B cell (primary cell): ENCODE data around the gene ASXL2. TPM values are rescaled to one million over a fixed set of nuclear protein-coding genes. Genes with fewer than 3 reads are reported as not detected.

Experiments
- ATAC-seq: fragments of 200-7000 bp; cut with Tn5 transposase; one replicate; pipeline ENCODE4 v1.10.0; 2021; ENCODE audit warnings: low read depth, mild to moderate bottlenecking, moderate number of reproducible peaks, moderate library complexity
- CTCF ChIA-PET: fragments of 350-600 bp; sonication (Branson Sonifier 250); formaldehyde crosslinking; loops from one replicate; lab custom pipeline; 2021; ENCODE audit warnings: antibody characterized with exemption, inconsistent platforms; lab: Charles Lee
- POLR2A ChIA-PET: fragments of 350-600 bp; sonication (Branson Sonifier 250); formaldehyde crosslinking; loops from one replicate; lab custom pipeline; 2021; ENCODE audit warnings: antibody characterized with exemption; lab: Charles Lee
- DNase-seq: peaks from one replicate; pipeline ENCODE4 v3.0.0; 2013
- H2AFZ ChIP-seq: 2 replicates; pipeline ENCODE4 v1.6.1; 2012; ENCODE audit warnings: mild to moderate bottlenecking, low read depth, low read length; ENCODE audit not compliant: insufficient read depth, poor library complexity, severe bottlenecking
- H3K27ac ChIP-seq, 2 donors: 1 replicate in 1 of 2; 2 replicates in 1 of 2; pipeline ENCODE4 v1.5.1; 2012 to 2013; ENCODE audit warnings: low read length in 2 of 2, mild to moderate bottlenecking in 2 of 2, moderate library complexity in 1 of 2
- H3K27me3 ChIP-seq, 4 experiments: fragments of 200-600 bp in 1 of 4; sonication (generic) in 1 of 4; replicated peaks in 1 of 4; 1 replicate in 2 of 4; 2 replicates in 2 of 4; pipeline versions ENCODE4 v1.6.1 to v1.7.0; 2013 to 2016; ENCODE audit warnings: low read length in 3 of 4, mild to moderate bottlenecking in 2 of 4, mixed read lengths in 1 of 4, moderate library complexity in 1 of 4; ENCODE audit not compliant: insufficient read depth in 4 of 4, control insufficient read depth in 3 of 4; ENCODE audit errors: control extremely low read depth in 1 of 4
- H3K36me3 ChIP-seq, 2 experiments: replicated peaks in 1 of 2; 1 replicate in 1 of 2; 2 replicates in 1 of 2; pipeline versions ENCODE4 v1.6.1 to v1.7.1; 2013; ENCODE audit warnings: low read length in 1 of 2; ENCODE audit not compliant: insufficient read depth in 2 of 2, control insufficient read depth in 1 of 2; ENCODE audit errors: control extremely low read depth in 1 of 2, extremely low read depth in 1 of 2
- H3K4me1 ChIP-seq, 2 donors: fragments of 200-600 bp in 1 of 2; sonication (generic) in 1 of 2; 1 replicate in 1 of 2; 2 replicates in 1 of 2; pipeline versions ENCODE4 v1.5.1 to v1.6.1; 2013 to 2017; ENCODE audit warnings: low read length in 2 of 2; ENCODE audit not compliant: control insufficient read depth in 2 of 2, insufficient read depth in 2 of 2
- H3K4me2 ChIP-seq: replicated peaks from 2 replicates; pipeline ENCODE3; 2012; ENCODE audit warnings: mild to moderate bottlenecking, low read depth, low read length; ENCODE audit not compliant: poor library complexity, severe bottlenecking
- H3K4me3 ChIP-seq, 5 experiments: fragments of 200-600 bp in 1 of 5; sonication (generic) in 1 of 5; 1 replicate in 3 of 5; 2 replicates in 2 of 5; pipeline versions ENCODE4 v1.5.1 to v1.7.0; 2011 to 2016; ENCODE audit warnings: low read length in 4 of 5, mild to moderate bottlenecking in 4 of 5, low read depth in 2 of 5, control low read depth in 1 of 5, moderate library complexity in 1 of 5; ENCODE audit not compliant: insufficient read depth in 1 of 5; ENCODE audit errors: control extremely low read depth in 1 of 5, extremely low read depth in 1 of 5
- H3K79me2 ChIP-seq: fragments of 200-600 bp; sonication (generic); one replicate; pipeline ENCODE4 v1.6.0; 2016; ENCODE audit warnings: low read length; ENCODE audit not compliant: control insufficient read depth, insufficient read depth
- H3K9ac ChIP-seq: fragments of 200-600 bp; sonication (generic); 2 replicates; pipeline ENCODE4 v1.6.1; 2017; ENCODE audit warnings: mild to moderate bottlenecking, low read length, moderate library complexity
- H3K9me3 ChIP-seq, 3 donors: one replicate each; pipeline versions ENCODE4 v1.6.1 to v1.7.1; 2013; ENCODE audit warnings: low read length in 2 of 3; ENCODE audit not compliant: control insufficient read depth in 2 of 3, insufficient read depth in 1 of 3; ENCODE audit errors: control extremely low read depth in 1 of 3
- H4K20me1 ChIP-seq: 2 replicates; pipeline ENCODE4 v1.6.0; 2012; ENCODE audit warnings: mild to moderate bottlenecking, low read length; ENCODE audit not compliant: insufficient read depth, control insufficient read depth, poor library complexity, severe bottlenecking
- H3K27ac Mint-ChIP-seq: one replicate; pipeline ENCODE4 v1.8.0; 2021; ENCODE audit warnings: mixed read lengths
- H3K27me3 Mint-ChIP-seq: one replicate; pipeline ENCODE4 v1.8.0; 2021; ENCODE audit warnings: mixed read lengths
- H3K4me1 Mint-ChIP-seq: one replicate; pipeline ENCODE4 v1.8.0; 2021; ENCODE audit warnings: mixed read lengths
- H3K4me3 Mint-ChIP-seq: one replicate; pipeline ENCODE4 v1.8.0; 2021; ENCODE audit warnings: mixed read lengths
- H3K9me3 Mint-ChIP-seq: one replicate; pipeline ENCODE4 v1.8.0; 2022; ENCODE audit warnings: mixed read lengths; ENCODE audit not compliant: insufficient read depth
- CTCF ChIP-seq: fragments of 200-600 bp; IDR thresholded peaks from one replicate; pipeline ENCODE4 v1.8.0; 2022; ENCODE audit warnings: antibody characterized with exemption, mild to moderate bottlenecking
- EZH2 ChIP-seq: IDR thresholded peaks from 2 replicates; pipeline ENCODE4 v1.6.1; 2012; ENCODE audit warnings: borderline replicate concordance, low read depth, mild to moderate bottlenecking, moderate library complexity, low read length; ENCODE audit not compliant: insufficient read depth, poor library complexity, severe bottlenecking
- WGBS: methylation state at CpG from one replicate; pipeline ENCODE4 v1.1.5; 2013; ENCODE audit warnings: missing lambda C conversion rate; ENCODE audit not compliant: insufficient coverage; 5-methylcytosine and 5-hydroxymethylcytosine counted together
- intact Hi-C: fragments of 100-400 bp; cut with micrococcal nuclease; formaldehyde crosslinking; loops from one replicate; pipeline ENCODE4 v1.10.0; 2022
- polyA plus RNA-seq: library from polyadenylated mRNA; depleted of rRNA; stranded (reverse); fragments of >200 nt; gene quantifications from 2 replicates; pipeline ENCODE4 v1.2.3, GENCODE V29; 2012
- total RNA-seq, 2 donors: library from RNA; stranded (reverse); fragments of 120-200 nt in 1 of 2; gene quantifications; 1 replicate in 1 of 2; 2 replicates in 1 of 2; pipeline versions ENCODE4 v1.2.3 to v1.2.4, GENCODE V29; 2013 to 2022

Gene ASXL2
- total and polyA plus RNA-seq, 2 donors (not counting 1 experiment from before 2014, with no cell fraction given): 7.6 to 55.0 TPM

GRCh38 chr2:25690058-25690457, 188.2 kb downstream of the ASXL2 start:
- no peak for DNase-seq

GRCh38 chr2:25688236-25688635, 190.1 kb downstream of the ASXL2 start:
- ChIA-PET CTCF (no interaction called here), POLR2A (interaction anchor here (0.7 kb wide), 1 partner anchor 68 kb away, joined by 5 read pairs; no protein-coding TSS in a partner anchor)
- H3K4me1 ChIP-seq: no peaks in the 10 kb centered on the region
- H3K36me3 ChIP-seq: no peaks in the 10 kb centered on the region
- Mint-ChIP-seq H3K4me3 (no peak overlapping the region), H3K27me3 (peaks cover 7% of the 10 kb centered on the region), H3K9me3 (no peaks in the 10 kb centered on the region), H3K4me1 (peaks cover 2% of the 10 kb centered on the region), H3K27ac (no peak overlapping the region)
- H3K9ac ChIP-seq: no peak overlapping the region
- no peak for ATAC-seq
- H4K20me1 ChIP-seq: no peaks in the 10 kb centered on the region
- H3K4me2 ChIP-seq: no peak overlapping the region
- H3K4me3 ChIP-seq: no peak overlapping the region
- WGBS: 91% methylated on average over 1 of the region's 6 CpGs
- H3K27ac ChIP-seq: no peak overlapping the region
- H3K9me3 ChIP-seq: no peaks in the 10 kb centered on the region
- intact Hi-C loops: no loop called here
- H2AFZ ChIP-seq: no peak overlapping the region
- H3K79me2 ChIP-seq: no peaks in the 10 kb centered on the region
- DNase-seq: no peak
- TF ChIP-seq EZH2 (no peak), CTCF (no peak)
- H3K27me3 ChIP-seq: peaks cover 0 to 3% (median 0%) of the 10 kb centered on the region in 4 experiments

More at GRCh38 chr2:25690058-25690457, 188.2 kb downstream of the ASXL2 start:
- Histone ChIP-seq H3K4me3 (no peak overlapping the region), H3K4me2 (no peak overlapping the region), H4K20me1 (no peaks in the 10 kb centered on the region), H3K36me3 (no peaks in the 10 kb centered on the region), H3K27ac (no peak overlapping the region), H3K9me3 (no peaks in the 10 kb centered on the region), H3K4me1 (no peaks in the 10 kb centered on the region), H3K79me2 (no peaks in the 10 kb centered on the region), H3K9ac (no peak overlapping the region), H2AFZ (no peak overlapping the region), H3K27me3 (peaks cover 0 to 3% (median 0%) of the 10 kb centered on the region in 4 experiments)
- Mint-ChIP-seq H3K27me3 (peaks cover 7% of the 10 kb centered on the region), H3K4me1 (no peaks in the 10 kb centered on the region), H3K4me3 (no peak overlapping the region), H3K27ac (no peak overlapping the region), H3K9me3 (no peaks in the 10 kb centered on the region)
- TF ChIP-seq CTCF (no peak), EZH2 (no peak)
- ATAC-seq: no peak
- intact Hi-C loops: no loop called here
- POLR2A ChIA-PET: no interaction called here
- CTCF ChIA-PET: interaction anchor here (0.6 to 4.0 kb wide), 4 partner anchors 9 to 84 kb away, joined by 3 to 25 read pairs (median 5); no protein-coding TSS in a partner anchor
- no CpG with 5 or more reads among the region's 1 CpG for WGBS
